ENCODE results near the gene PKHD1.

The PKHD1 gene

DNA sequence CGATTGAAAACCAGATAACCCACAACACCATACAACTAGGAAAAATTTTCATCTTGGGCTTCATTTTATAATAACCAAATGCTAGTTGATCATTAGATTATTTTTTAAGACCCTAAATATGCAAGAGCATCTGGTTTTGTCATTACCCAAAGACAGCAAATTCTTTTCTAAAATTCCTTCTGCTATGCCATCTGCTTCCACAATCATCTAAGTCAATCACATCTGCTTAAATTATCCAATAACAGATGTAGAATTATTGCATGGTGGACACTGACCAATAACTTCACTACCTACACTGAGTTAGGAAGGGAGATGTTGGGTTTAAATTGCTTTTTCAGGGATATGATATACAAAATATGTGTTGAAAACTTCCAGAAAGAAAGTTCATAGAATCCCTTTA lies 41.9 kb downstream of the PKHD1 start:
- Histone ChIP-seq H2AFZ (ENCODE audit: low read length, unreplicated experiment) (no peak overlapping the region), H3K4me1 (ENCODE audit: control insufficient read depth, insufficient read depth, low read length, unreplicated experiment) (no peaks in the 10 kb centered on the region), H3K79me2 (ENCODE audit: control insufficient read depth, insufficient read depth, low read length, unreplicated experiment) (no peaks in the 10 kb centered on the region), H3K27ac (ENCODE audit: low read depth, low read length) (no peak overlapping the region), H3K27me3 (ENCODE audit: insufficient read depth, low read length) (no peaks in the 10 kb centered on the region; the same call in 1 of the 2 replicates), H3K36me3 (ENCODE audit: insufficient read depth, low read length) (no peaks in the 10 kb centered on the region), H3K4me3 (ENCODE audit: low read depth, low read length) (no peak overlapping the region)

DNA sequence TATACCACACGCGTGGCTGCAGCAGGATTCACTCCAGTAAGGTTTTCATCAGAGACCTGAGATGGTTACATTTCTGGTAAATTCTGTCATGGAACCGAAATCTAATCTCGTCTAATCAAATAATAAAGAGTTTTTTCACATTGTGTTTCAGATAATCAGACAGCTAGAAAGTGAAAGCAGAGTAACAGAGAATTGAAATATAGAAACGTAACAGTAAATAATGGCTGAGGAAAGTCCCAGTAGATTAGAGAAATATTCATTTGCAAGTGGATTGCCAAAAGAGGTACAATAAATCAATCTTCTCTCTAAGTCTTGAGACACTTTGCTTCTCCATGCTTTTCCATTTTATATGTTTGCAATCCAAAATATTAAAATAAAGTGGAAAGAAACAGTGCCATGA lies 42.4 kb downstream of the PKHD1 start:
- Histone ChIP-seq H3K4me3 (ENCODE audit: low read depth, low read length) (no peak overlapping the region), H3K79me2 (ENCODE audit: control insufficient read depth, insufficient read depth, low read length, unreplicated experiment) (no peaks in the 10 kb centered on the region), H3K4me1 (ENCODE audit: control insufficient read depth, insufficient read depth, low read length, unreplicated experiment) (no peaks in the 10 kb centered on the region), H3K27ac (ENCODE audit: low read depth, low read length) (no peak overlapping the region), H2AFZ (ENCODE audit: low read length, unreplicated experiment) (no peak overlapping the region), H3K36me3 (ENCODE audit: insufficient read depth, low read length) (no peaks in the 10 kb centered on the region), H3K27me3 (ENCODE audit: insufficient read depth, low read length) (no peaks in the 10 kb centered on the region; the same call in 1 of the 2 replicates)

- Histone ChIP-seq H3K36me3 (ENCODE audit: insufficient read depth, low read length) (no peaks in the 10 kb centered on the region), H3K4me1 (ENCODE audit: control insufficient read depth, insufficient read depth, low read length, unreplicated experiment) (no peaks in the 10 kb centered on the region), H3K27ac (ENCODE audit: low read depth, low read length) (no peak overlapping the region), H3K27me3 (ENCODE audit: insufficient read depth, low read length) (no peaks in the 10 kb centered on the region), H2AFZ (ENCODE audit: low read length, unreplicated experiment) (no peak overlapping the region), H3K79me2 (ENCODE audit: control insufficient read depth, insufficient read depth, low read length, unreplicated experiment) (no peaks in the 10 kb centered on the region), H3K4me3 (ENCODE audit: low read depth, low read length) (no peak overlapping the region)
These were observed 45.1 kb downstream of the PKHD1 start for GRCh38 chr6:52042141-52042885.

- Histone ChIP-seq H3K36me3 (ENCODE audit: insufficient read depth, low read length) (no peaks in the 10 kb centered on the region), H2AFZ (ENCODE audit: low read length, unreplicated experiment) (no peak overlapping the region), H3K79me2 (ENCODE audit: control insufficient read depth, insufficient read depth, low read length, unreplicated experiment) (no peaks in the 10 kb centered on the region), H3K4me1 (ENCODE audit: control insufficient read depth, insufficient read depth, low read length, unreplicated experiment) (no peaks in the 10 kb centered on the region), H3K27ac (ENCODE audit: low read depth, low read length) (no peak overlapping the region), H3K27me3 (ENCODE audit: insufficient read depth, low read length) (no peaks in the 10 kb centered on the region), H3K4me3 (ENCODE audit: low read depth, low read length) (no peak overlapping the region)
These were observed 46.3 kb downstream of the PKHD1 start for GRCh38 chr6:52041134-52041533.

DNA sequence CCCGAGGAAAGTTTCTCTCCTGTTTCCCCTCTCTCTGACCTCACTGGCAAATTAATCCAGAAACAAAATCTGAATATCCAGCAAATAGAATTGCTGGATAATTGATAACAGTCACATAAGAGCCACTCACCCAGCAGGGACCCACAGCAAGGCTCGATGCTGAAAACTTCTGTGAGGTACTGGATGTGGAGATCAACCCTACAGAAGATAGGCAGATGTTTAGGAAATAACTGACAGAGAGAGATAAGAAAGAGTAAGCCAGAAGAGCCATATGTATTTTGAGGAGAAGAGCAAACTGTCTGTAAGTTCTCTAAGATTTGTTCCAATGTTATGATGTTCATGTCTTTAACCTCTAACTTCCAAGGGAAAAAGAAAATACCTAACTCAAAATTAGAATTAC lies 59.7 kb downstream of the PKHD1 start:
- Histone ChIP-seq H2AFZ (ENCODE audit: low read length, unreplicated experiment) (no peak overlapping the region), H3K4me1 (ENCODE audit: control insufficient read depth, insufficient read depth, low read length, unreplicated experiment) (no peaks in the 10 kb centered on the region), H3K27me3 (ENCODE audit: insufficient read depth, low read length) (peaks cover 10% of the 10 kb centered on the region; the same call in 1 of the 2 replicates), H3K36me3 (ENCODE audit: insufficient read depth, low read length) (no peaks in the 10 kb centered on the region), H3K79me2 (ENCODE audit: control insufficient read depth, insufficient read depth, low read length, unreplicated experiment) (no peaks in the 10 kb centered on the region), H3K4me3 (ENCODE audit: low read depth, low read length) (no peak overlapping the region), H3K27ac (ENCODE audit: low read depth, low read length) (no peak overlapping the region)

GRCh38 chr6:52024451-52025068 lies 62.9 kb downstream of the PKHD1 start:
- Histone ChIP-seq H3K27ac (ENCODE audit: low read depth, low read length) (no peak overlapping the region), H3K4me3 (ENCODE audit: low read depth, low read length) (no peak overlapping the region), H2AFZ (ENCODE audit: low read length, unreplicated experiment) (no peak overlapping the region), H3K36me3 (ENCODE audit: insufficient read depth, low read length) (no peaks in the 10 kb centered on the region), H3K4me1 (ENCODE audit: control insufficient read depth, insufficient read depth, low read length, unreplicated experiment) (no peaks in the 10 kb centered on the region), H3K27me3 (ENCODE audit: insufficient read depth, low read length) (peaks cover 20% of the 10 kb centered on the region), H3K79me2 (ENCODE audit: control insufficient read depth, insufficient read depth, low read length, unreplicated experiment) (no peaks in the 10 kb centered on the region)

DNA sequence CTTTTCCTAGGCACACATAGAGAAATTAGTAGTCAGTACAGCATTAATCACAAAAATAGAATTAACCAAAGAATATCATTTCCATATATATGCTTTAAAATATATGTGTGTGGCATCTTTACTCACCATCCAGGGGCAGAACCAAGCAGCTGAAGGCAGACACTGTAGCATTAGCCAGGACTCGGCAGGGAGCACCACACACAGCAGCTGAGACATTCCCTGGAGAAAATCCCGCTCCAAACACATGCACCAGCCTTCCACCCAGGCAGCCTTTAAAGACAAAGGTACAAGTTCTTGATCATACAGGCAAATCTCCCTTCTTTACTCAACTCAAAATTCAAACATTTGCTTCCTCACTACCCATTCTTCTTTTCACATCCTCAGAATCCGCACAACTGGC lies 64.7 kb downstream of the PKHD1 start:
- Histone ChIP-seq H3K36me3 (ENCODE audit: insufficient read depth, low read length) (no peaks in the 10 kb centered on the region), H2AFZ (ENCODE audit: low read length, unreplicated experiment) (no peak overlapping the region), H3K4me3 (ENCODE audit: low read depth, low read length) (no peak overlapping the region), H3K79me2 (ENCODE audit: control insufficient read depth, insufficient read depth, low read length, unreplicated experiment) (no peaks in the 10 kb centered on the region), H3K27ac (ENCODE audit: low read depth, low read length) (no peak overlapping the region), H3K4me1 (ENCODE audit: control insufficient read depth, insufficient read depth, low read length, unreplicated experiment) (no peaks in the 10 kb centered on the region), H3K27me3 (ENCODE audit: insufficient read depth, low read length) (peaks cover 26% of the 10 kb centered on the region)

GRCh38 chr6:52020945-52021570 lies 66.4 kb downstream of the PKHD1 start:
- no peaks in the 10 kb centered on the region for H3K79me2 ChIP-seq (ENCODE audit: control insufficient read depth, insufficient read depth, low read length, unreplicated experiment)
- no peaks in the 10 kb centered on the region for H3K36me3 ChIP-seq (ENCODE audit: insufficient read depth, low read length)
- no peak overlapping the region for H3K4me3 ChIP-seq (ENCODE audit: low read depth, low read length)
- no peak overlapping the region for H3K27ac ChIP-seq (ENCODE audit: low read depth, low read length)
- H3K4me1 ChIP-seq (ENCODE audit: control insufficient read depth, insufficient read depth, low read length, unreplicated experiment) = no peaks in the 10 kb centered on the region
- peaks cover 24% of the 10 kb centered on the region for H3K27me3 ChIP-seq (ENCODE audit: insufficient read depth, low read length)
- H2AFZ ChIP-seq (ENCODE audit: low read length, unreplicated experiment) = no peak overlapping the region

DNA sequence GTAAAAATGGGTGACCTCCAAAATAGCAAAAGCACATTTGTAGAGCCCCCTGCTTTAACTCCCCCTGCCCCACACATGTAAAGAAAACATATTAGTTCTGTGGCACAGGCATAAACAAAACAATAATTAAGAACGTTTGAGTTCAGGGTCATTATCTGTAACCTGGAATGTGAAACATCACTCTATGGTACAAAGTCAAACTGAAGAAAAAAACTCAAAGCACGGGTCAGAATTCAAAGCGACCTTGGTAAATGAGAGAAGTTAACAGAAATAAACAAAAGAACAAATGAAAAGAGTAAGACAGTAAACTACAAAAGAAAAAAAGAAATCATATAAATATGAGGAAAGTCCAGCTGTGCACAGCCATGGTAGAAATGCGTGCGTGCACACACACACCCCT lies 67.5 kb downstream of the PKHD1 start:
- Histone ChIP-seq H2AFZ (ENCODE audit: low read length, unreplicated experiment) (no peak overlapping the region), H3K79me2 (ENCODE audit: control insufficient read depth, insufficient read depth, low read length, unreplicated experiment) (no peaks in the 10 kb centered on the region), H3K27ac (ENCODE audit: low read depth, low read length) (no peak overlapping the region), H3K27me3 (ENCODE audit: insufficient read depth, low read length) (peaks cover 24% of the 10 kb centered on the region), H3K36me3 (ENCODE audit: insufficient read depth, low read length) (no peaks in the 10 kb centered on the region), H3K4me3 (ENCODE audit: low read depth, low read length) (no peak overlapping the region), H3K4me1 (ENCODE audit: control insufficient read depth, insufficient read depth, low read length, unreplicated experiment) (no peaks in the 10 kb centered on the region)

- H3K79me2 ChIP-seq (ENCODE audit: control insufficient read depth, insufficient read depth, low read length, unreplicated experiment) = no peaks in the 10 kb centered on the region
- no peak overlapping the region for H3K4me3 ChIP-seq (ENCODE audit: low read depth, low read length)
- peaks cover 24% of the 10 kb centered on the region for H3K27me3 ChIP-seq (ENCODE audit: insufficient read depth, low read length)
- no peak overlapping the region for H2AFZ ChIP-seq (ENCODE audit: low read length, unreplicated experiment)
- no peaks in the 10 kb centered on the region for H3K36me3 ChIP-seq (ENCODE audit: insufficient read depth, low read length)
- no peaks in the 10 kb centered on the region for H3K4me1 ChIP-seq (ENCODE audit: control insufficient read depth, insufficient read depth, low read length, unreplicated experiment)
- H3K27ac ChIP-seq (ENCODE audit: low read depth, low read length) = no peak overlapping the region
These were observed 68.3 kb downstream of the PKHD1 start for GRCh38 chr6:52019092-52019491.
